ENCODE data around the gene SIN3B. TPM values are rescaled to one million over a fixed set of nuclear protein-coding genes. Genes with fewer than 3 reads are reported as not detected.

Gene SIN3B
- polyA plus RNA-seq, 1 donor from 2014 or later = 31.2 TPM

DNA sequence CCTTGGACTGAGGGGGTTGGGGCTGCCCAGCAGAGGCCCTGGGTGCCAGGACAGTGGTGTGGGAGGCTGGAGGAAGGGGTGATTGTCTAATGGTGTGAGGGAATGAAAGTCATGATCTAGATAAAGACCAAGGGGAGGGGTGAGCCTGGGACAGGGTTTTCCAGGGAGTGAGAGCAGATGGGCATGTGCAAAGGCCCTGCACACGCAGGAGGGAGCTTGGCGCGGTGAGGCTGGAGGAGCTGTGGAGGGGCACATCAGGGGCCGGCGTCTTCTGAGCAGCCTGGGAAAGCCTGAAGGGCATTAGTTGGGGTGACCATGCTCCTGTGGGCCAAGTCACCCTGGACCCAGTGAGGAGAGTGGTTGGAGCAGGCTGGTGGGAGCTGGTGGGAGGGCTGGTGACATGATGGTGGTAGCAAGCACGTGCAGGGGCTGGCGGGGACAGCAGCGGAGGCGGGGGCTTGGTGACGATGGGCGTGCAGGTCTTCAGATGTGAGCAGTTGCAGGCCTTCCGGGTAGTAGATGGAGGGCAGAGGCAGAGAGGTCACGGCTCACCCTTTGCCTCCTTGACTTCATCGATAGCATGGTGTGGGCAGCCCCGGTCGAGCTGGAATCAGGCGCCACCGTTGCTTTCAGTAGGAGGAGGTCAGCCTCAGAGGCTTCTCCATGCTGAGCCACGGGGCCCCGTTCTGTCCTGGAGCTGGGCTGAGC, 39.4 kb downstream of the SIN3B start:
- Histone ChIP-seq H4K20me1 (ENCODE audit: insufficient read depth) (no peaks in the 10 kb centered on the region), H3K9me3 (ENCODE audit: low read length) (no peaks in the 10 kb centered on the region), H3K36me3 (ENCODE audit: insufficient read depth, low read length) (peaks cover 6% of the 10 kb centered on the region), H3K4me3 (ENCODE audit: low read length) (no peak overlapping the region), H3K27ac (ENCODE audit: low read length) (no peak overlapping the region), H3K79me2 (replicated peaks; ENCODE audit: insufficient read depth, low read length) (no peaks in the 10 kb centered on the region), H3K4me2 (ENCODE audit: low read length) (no peak overlapping the region), H3K9me2 (ENCODE audit: insufficient read depth, low read length) (no peaks in the 10 kb centered on the region), H3K27me3 (ENCODE audit: insufficient read depth, low read depth, low read length) (no peaks in the 10 kb centered on the region), H2AFZ (ENCODE audit: low read depth, low read length) (no peak overlapping the region), H3K9ac (ENCODE audit: low read length) (no peak overlapping the region), H3F3A (ENCODE audit: insufficient read depth, low read length, poor library complexity, severe bottlenecking) (no peaks in the 10 kb centered on the region)
- TF ChIP-seq SMC3 (conservative IDR thresholded peaks at IDR 0.05; ENCODE audit: poor library complexity) = no peak
- TF ChIP-seq MXI1 (conservative IDR thresholded peaks at IDR 0.05; ENCODE audit: poor library complexity, severe bottlenecking) = no peak
- no peak for TF ChIP-seq EZH2 (IDR thresholded peaks at IDR 0.05; ENCODE audit: borderline replicate concordance, insufficient read depth, low read length, poor library complexity, severe bottlenecking)
- TF ChIP-seq, protein P1, sequence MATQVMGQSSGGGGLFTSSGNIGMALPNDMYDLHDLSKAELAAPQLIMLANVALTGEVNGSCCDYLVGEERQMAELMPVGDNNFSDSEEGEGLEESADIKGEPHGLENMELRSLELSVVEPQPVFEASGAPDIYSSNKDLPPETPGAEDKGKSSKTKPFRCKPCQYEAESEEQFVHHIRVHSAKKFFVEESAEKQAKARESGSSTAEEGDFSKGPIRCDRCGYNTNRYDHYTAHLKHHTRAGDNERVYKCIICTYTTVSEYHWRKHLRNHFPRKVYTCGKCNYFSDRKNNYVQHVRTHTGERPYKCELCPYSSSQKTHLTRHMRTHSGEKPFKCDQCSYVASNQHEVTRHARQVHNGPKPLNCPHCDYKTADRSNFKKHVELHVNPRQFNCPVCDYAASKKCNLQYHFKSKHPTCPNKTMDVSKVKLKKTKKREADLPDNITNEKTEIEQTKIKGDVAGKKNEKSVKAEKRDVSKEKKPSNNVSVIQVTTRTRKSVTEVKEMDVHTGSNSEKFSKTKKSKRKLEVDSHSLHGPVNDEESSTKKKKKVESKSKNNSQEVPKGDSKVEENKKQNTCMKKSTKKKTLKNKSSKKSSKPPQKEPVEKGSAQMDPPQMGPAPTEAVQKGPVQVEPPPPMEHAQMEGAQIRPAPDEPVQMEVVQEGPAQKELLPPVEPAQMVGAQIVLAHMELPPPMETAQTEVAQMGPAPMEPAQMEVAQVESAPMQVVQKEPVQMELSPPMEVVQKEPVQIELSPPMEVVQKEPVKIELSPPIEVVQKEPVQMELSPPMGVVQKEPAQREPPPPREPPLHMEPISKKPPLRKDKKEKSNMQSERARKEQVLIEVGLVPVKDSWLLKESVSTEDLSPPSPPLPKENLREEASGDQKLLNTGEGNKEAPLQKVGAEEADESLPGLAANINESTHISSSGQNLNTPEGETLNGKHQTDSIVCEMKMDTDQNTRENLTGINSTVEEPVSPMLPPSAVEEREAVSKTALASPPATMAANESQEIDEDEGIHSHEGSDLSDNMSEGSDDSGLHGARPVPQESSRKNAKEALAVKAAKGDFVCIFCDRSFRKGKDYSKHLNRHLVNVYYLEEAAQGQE (IDR thresholded peaks at IDR 0.05; ENCODE audit: borderline replicate concordance) = no peak
- TF ChIP-seq EP300 (conservative IDR thresholded peaks at IDR 0.05; ENCODE audit: poor library complexity, severe bottlenecking) = no peak
- TF ChIP-seq, protein P2, sequence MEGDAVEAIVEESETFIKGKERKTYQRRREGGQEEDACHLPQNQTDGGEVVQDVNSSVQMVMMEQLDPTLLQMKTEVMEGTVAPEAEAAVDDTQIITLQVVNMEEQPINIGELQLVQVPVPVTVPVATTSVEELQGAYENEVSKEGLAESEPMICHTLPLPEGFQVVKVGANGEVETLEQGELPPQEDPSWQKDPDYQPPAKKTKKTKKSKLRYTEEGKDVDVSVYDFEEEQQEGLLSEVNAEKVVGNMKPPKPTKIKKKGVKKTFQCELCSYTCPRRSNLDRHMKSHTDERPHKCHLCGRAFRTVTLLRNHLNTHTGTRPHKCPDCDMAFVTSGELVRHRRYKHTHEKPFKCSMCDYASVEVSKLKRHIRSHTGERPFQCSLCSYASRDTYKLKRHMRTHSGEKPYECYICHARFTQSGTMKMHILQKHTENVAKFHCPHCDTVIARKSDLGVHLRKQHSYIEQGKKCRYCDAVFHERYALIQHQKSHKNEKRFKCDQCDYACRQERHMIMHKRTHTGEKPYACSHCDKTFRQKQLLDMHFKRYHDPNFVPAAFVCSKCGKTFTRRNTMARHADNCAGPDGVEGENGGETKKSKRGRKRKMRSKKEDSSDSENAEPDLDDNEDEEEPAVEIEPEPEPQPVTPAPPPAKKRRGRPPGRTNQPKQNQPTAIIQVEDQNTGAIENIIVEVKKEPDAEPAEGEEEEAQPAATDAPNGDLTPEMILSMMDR (IDR thresholded peaks at IDR 0.05; ENCODE audit: poor library complexity, severe bottlenecking) = no peak
- no peak for TF ChIP-seq POLR2AphosphoS5 (IDR thresholded peaks at IDR 0.05)
- TF ChIP-seq RAD21 (conservative IDR thresholded peaks at IDR 0.05) = no peak
- no peak for TF ChIP-seq TAF1 (IDR thresholded peaks at IDR 0.05; ENCODE audit: low read depth)

DNA sequence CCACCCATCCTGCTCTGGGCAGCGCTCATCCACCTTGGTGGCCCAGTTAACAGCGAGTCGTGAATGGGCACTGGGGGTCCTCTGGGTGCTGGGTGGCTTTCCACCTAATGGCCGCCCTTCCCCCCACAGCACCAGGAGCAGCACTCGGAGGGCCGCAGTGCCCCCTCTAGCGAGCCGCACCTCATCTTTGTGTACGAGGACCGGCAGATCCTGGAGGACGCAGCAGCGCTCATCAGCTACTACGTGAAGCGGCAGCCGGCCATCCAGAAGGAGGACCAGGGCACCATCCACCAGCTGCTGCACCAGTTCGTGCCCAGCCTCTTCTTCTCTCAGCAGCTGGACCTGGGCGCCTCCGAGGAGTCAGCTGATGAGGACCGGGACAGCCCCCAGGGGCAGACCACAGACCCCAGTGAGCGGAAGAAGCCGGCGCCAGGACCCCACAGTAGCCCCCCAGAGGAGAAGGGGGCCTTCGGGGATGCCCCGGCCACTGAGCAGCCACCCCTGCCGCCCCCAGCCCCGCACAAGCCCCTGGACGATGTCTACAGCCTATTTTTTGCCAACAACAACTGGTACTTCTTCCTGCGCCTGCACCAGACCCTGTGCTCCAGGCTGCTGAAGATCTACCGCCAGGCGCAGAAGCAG, 40.3 kb downstream of the SIN3B start:
- H3K4me2 ChIP-seq (ENCODE audit: low read length) = no peak overlapping the region
- no peak overlapping the region for H3K4me3 ChIP-seq (ENCODE audit: low read length)
- H3K9ac ChIP-seq (ENCODE audit: low read length) = no peak overlapping the region
- no peak overlapping the region for H2AFZ ChIP-seq (ENCODE audit: low read depth, low read length)
- no peaks in the 10 kb centered on the region for H3K9me3 ChIP-seq (ENCODE audit: low read length)
- peaks cover 4% of the 10 kb centered on the region for H3K36me3 ChIP-seq (ENCODE audit: insufficient read depth, low read length)
- no peaks in the 10 kb centered on the region for H3K79me2 ChIP-seq (replicated peaks; ENCODE audit: insufficient read depth, low read length)
- H3K27ac ChIP-seq (ENCODE audit: low read length) = no peak overlapping the region
- no peaks in the 10 kb centered on the region for H3K9me2 ChIP-seq (ENCODE audit: insufficient read depth, low read length)
- no peaks in the 10 kb centered on the region for H3K27me3 ChIP-seq (ENCODE audit: insufficient read depth, low read depth, low read length)
- H3F3A ChIP-seq (ENCODE audit: insufficient read depth, low read length, poor library complexity, severe bottlenecking) = no peaks in the 10 kb centered on the region
- H4K20me1 ChIP-seq (ENCODE audit: insufficient read depth) = no peaks in the 10 kb centered on the region
- TF ChIP-seq EP300 (conservative IDR thresholded peaks at IDR 0.05; ENCODE audit: poor library complexity, severe bottlenecking) = no peak
- TF ChIP-seq, protein P2 (IDR thresholded peaks at IDR 0.05; ENCODE audit: poor library complexity, severe bottlenecking) = no peak
- TF ChIP-seq EZH2 (IDR thresholded peaks at IDR 0.05; ENCODE audit: borderline replicate concordance, insufficient read depth, low read length, poor library complexity, severe bottlenecking) = no peak
- TF ChIP-seq POLR2AphosphoS5 (IDR thresholded peaks at IDR 0.05) = no peak
- no peak for TF ChIP-seq MXI1 (conservative IDR thresholded peaks at IDR 0.05; ENCODE audit: poor library complexity, severe bottlenecking)
- no peak for TF ChIP-seq SMC3 (conservative IDR thresholded peaks at IDR 0.05; ENCODE audit: poor library complexity)
- TF ChIP-seq RAD21 (conservative IDR thresholded peaks at IDR 0.05) = no peak
- TF ChIP-seq, protein P1 (IDR thresholded peaks at IDR 0.05; ENCODE audit: borderline replicate concordance) = no peak
- TF ChIP-seq TAF1 (IDR thresholded peaks at IDR 0.05; ENCODE audit: low read depth) = no peak
